ENCODE data around the gene PWP1. TPM values are rescaled to one million over a fixed set of nuclear protein-coding genes. Genes with fewer than 3 reads are reported as not detected.

The PWP1 gene
- total and polyA plus RNA-seq, 2 of the 4 experiments (the other 2 are of a cell fraction): 143 to 179 TPM

GRCh38 chr12:107646436-107646835 is 39.2 kb upstream of the PWP1 start:
- intact Hi-C loops (cut with micrococcal nuclease): no loop called here
- H3K27ac ChIP-seq (ENCODE audit: insufficient read depth, low read length): no peak overlapping the region
- CTCF ChIA-PET: no interaction called here

More at GRCh38 chr12:107646436-107646835, 39.2 kb upstream of the PWP1 start:
- no peak for DNase-seq
- H4K8ac ChIP-seq (ENCODE audit: low read depth in 2 of 2, low read length in 2 of 2): no peak overlapping the region
- H2BK5ac ChIP-seq (ENCODE audit: low read depth, low read length, poor library complexity, severe bottlenecking): no peak overlapping the region
- H3K27me3 ChIP-seq (ENCODE audit: control insufficient read depth, insufficient read depth, low read length): no peaks in the 10 kb centered on the region
- no peaks in the 10 kb centered on the region for H3K79me1 ChIP-seq (ENCODE audit: low read depth in 1 of 2, low read length in 2 of 2)
- H3K9ac ChIP-seq (ENCODE audit: low read depth, low read length): no peak overlapping the region
- H3K14ac ChIP-seq (replicated peaks; ENCODE audit: low read depth, low read length): no peak overlapping the region
- H3K9me3 ChIP-seq (ENCODE audit: control insufficient read depth, insufficient read depth, low read length): no peaks in the 10 kb centered on the region
- H3K4me2 ChIP-seq (ENCODE audit: low read depth, low read length): no peak overlapping the region
- no peaks in the 10 kb centered on the region for H3K9me1 ChIP-seq (ENCODE audit: insufficient read depth, low read length)
- BruUV-seq (replicated peaks): no TSS peak
- no peaks in the 10 kb centered on the region for H3K36me3 ChIP-seq (ENCODE audit: control insufficient read depth, insufficient read depth, low read length)
- H3K23ac ChIP-seq (ENCODE audit: low read depth, low read length): no peak overlapping the region
- no peak overlapping the region for H2AK9ac ChIP-seq (replicated peaks; ENCODE audit: low read depth, low read length, poor library complexity)
- POLR2A ChIA-PET (ENCODE audit: unreplicated experiment): no interaction called here
- H3K4ac ChIP-seq (ENCODE audit: low read depth, low read length): no peak overlapping the region
- H2BK20ac ChIP-seq (ENCODE audit: low read depth, low read length): no peak overlapping the region
- in situ Hi-C loops (cut with MboI; ENCODE audit: low sequenced_read_pairs) (no loop called here), dilution Hi-C loops (cut with HindIII; ENCODE audit: low sequenced_read_pairs, unreplicated experiment) (no loop called here)
- no peaks in the 10 kb centered on the region for H3K4me1 ChIP-seq (ENCODE audit: control insufficient read depth, insufficient read depth, low read length)
- ATAC-seq (ENCODE audit: low read depth): no peak
- TF ChIP-seq RFX5 (IDR thresholded peaks at IDR 0.05; ENCODE audit: low read depth, low read length) (no peak), SMC3 (IDR thresholded peaks at IDR 0.05; ENCODE audit: low read depth, low read length) (no peak)
- H4K5ac ChIP-seq (ENCODE audit: low read depth, low read length): no peak overlapping the region
- no peak overlapping the region for H3K18ac ChIP-seq (ENCODE audit: low read depth, low read length)
- no peaks in the 10 kb centered on the region for H4K20me1 ChIP-seq (ENCODE audit: insufficient read depth, low read length)
- no peak overlapping the region for H3K4me3 ChIP-seq (ENCODE audit: insufficient read depth, low read depth, low read length)
- WGBS, 2 experiments (ENCODE audit: extremely low coverage in 2 of 2, insufficient read length in 1 of 2): 72% methylated on average over 5 of the region's 7 CpGs; no CpG with 5 or more reads in 1 of the 2 experiments
- no peak overlapping the region for H2AK5ac ChIP-seq (ENCODE audit: low read depth, low read length)
- H2AFZ ChIP-seq (replicated peaks; ENCODE audit: low read length, poor library complexity): peak overlapping the region; percentile 49
- H2BK15ac ChIP-seq (ENCODE audit: low read depth, low read length): no peak overlapping the region
- H2BK120ac ChIP-seq (ENCODE audit: low read depth, low read length): no peak overlapping the region
- no peak overlapping the region for H4K91ac ChIP-seq (ENCODE audit: insufficient read depth, low read depth, low read length)
- no peak overlapping the region for H3K56ac ChIP-seq (ENCODE audit: extremely low read depth, insufficient read depth, low read length)

Data from IMR-90 (cell line).